IMR-90 (cell line): ENCODE data around the gene PCSK2. TPM values are rescaled to one million over a fixed set of nuclear protein-coding genes. Genes with fewer than 3 reads are reported as not detected.

ENCODE experiments used
- ATAC-seq: fragments of 200-7000 bp; cut with Tn5 transposase; 2 replicates; pipeline ENCODE4 v1.9.1; 2020; ENCODE audit warnings: low read depth, mild to moderate bottlenecking, moderate library complexity
- BruUV-seq: library from RNA; stranded (reverse); fragments of 400-500 nt; replicated peaks from 2 replicates; lab custom pipeline; 2021; lab: Mats Ljungman, UMichigan
- CTCF ChIA-PET: fragments of 300-600 bp; formaldehyde crosslinking; extraction: SDS; loops from one replicate; lab custom pipeline; 2021; ENCODE audit warnings: antibody characterized with exemption; lab: Yijun Ruan, JAX
- POLR2A ChIA-PET: fragments of 300-600 bp; sonication (Branson Sonifier 250); formaldehyde crosslinking; loops from one replicate; lab custom pipeline; 2022; ENCODE audit warnings: antibody characterized with exemption; ENCODE audit not compliant: unreplicated experiment; lab: Charles Lee
- DNase-seq: peaks from one replicate; pipeline ENCODE4 v3.0.0; 2013
- H2AFZ ChIP-seq: replicated peaks from 2 replicates; pipeline ENCODE3; 2013; ENCODE audit warnings: low read length, mild to moderate bottlenecking; ENCODE audit not compliant: poor library complexity
- H2AK5ac ChIP-seq: 2 replicates; pipeline ENCODE4 v1.6.1; 2013; ENCODE audit warnings: low read depth, low read length, inconsistent platforms
- H2AK9ac ChIP-seq: replicated peaks from 2 replicates; pipeline ENCODE3; 2013; ENCODE audit warnings: mild to moderate bottlenecking, low read depth, low read length, moderate library complexity; ENCODE audit not compliant: poor library complexity
- H2BK120ac ChIP-seq: 2 replicates; pipeline ENCODE4 v1.6.1; 2013; ENCODE audit warnings: low read depth, low read length, inconsistent platforms
- H2BK15ac ChIP-seq: 3 replicates; pipeline ENCODE4 v1.6.1; 2013; ENCODE audit warnings: low read depth, low read length, inconsistent platforms
- H2BK20ac ChIP-seq: 2 replicates; pipeline ENCODE4 v1.6.1; 2013; ENCODE audit warnings: low read depth, mild to moderate bottlenecking, inconsistent platforms, low read length, moderate library complexity
- H2BK5ac ChIP-seq: 2 replicates; pipeline ENCODE4 v1.6.1; 2013; ENCODE audit warnings: mild to moderate bottlenecking, low read depth, low read length, inconsistent platforms; ENCODE audit not compliant: poor library complexity, severe bottlenecking
- H3K14ac ChIP-seq: replicated peaks from 2 replicates; pipeline ENCODE4 v1.6.1; 2013; ENCODE audit warnings: low read depth, low read length, inconsistent platforms
- H3K18ac ChIP-seq: 2 replicates; pipeline ENCODE4 v1.6.1; 2013; ENCODE audit warnings: low read depth, low read length, control low read depth
- H3K23ac ChIP-seq: 2 replicates; pipeline ENCODE4 v1.6.1; 2013; ENCODE audit warnings: low read depth, low read length, inconsistent platforms
- H3K27ac ChIP-seq: 2 replicates; pipeline ENCODE4 v1.5.1; 2013; ENCODE audit warnings: mild to moderate bottlenecking, control low read depth, low read length; ENCODE audit not compliant: insufficient read depth
- H3K27me3 ChIP-seq: 2 replicates; pipeline ENCODE4 v1.6.1; 2013; ENCODE audit warnings: low read length; ENCODE audit not compliant: control insufficient read depth, insufficient read depth
- H3K36me3 ChIP-seq: 2 replicates; pipeline ENCODE4 v1.6.1; 2013; ENCODE audit warnings: low read length, mixed read lengths; ENCODE audit not compliant: control insufficient read depth, insufficient read depth
- H3K4ac ChIP-seq: 2 replicates; pipeline ENCODE4 v1.6.1; 2013; ENCODE audit warnings: low read depth, low read length, inconsistent platforms
- H3K4me1 ChIP-seq: 2 replicates; pipeline ENCODE4 v1.6.1; 2013; ENCODE audit warnings: low read length, mixed read lengths; ENCODE audit not compliant: control insufficient read depth, insufficient read depth
- H3K4me2 ChIP-seq: 2 replicates; pipeline ENCODE4 v1.6.1; 2013; ENCODE audit warnings: low read depth, mild to moderate bottlenecking, control low read depth, low read length, moderate library complexity
- H3K4me3 ChIP-seq: 2 replicates; pipeline ENCODE4 v1.5.1; 2013; ENCODE audit warnings: low read depth, mild to moderate bottlenecking, control low read depth, low read length, moderate library complexity; ENCODE audit not compliant: insufficient read depth
- H3K56ac ChIP-seq: 2 replicates; pipeline ENCODE4 v1.6.1; 2013; ENCODE audit warnings: low read length, inconsistent platforms; ENCODE audit not compliant: insufficient read depth; ENCODE audit errors: extremely low read depth
- H3K79me1 ChIP-seq, 2 experiments: 2 replicates each; pipeline ENCODE4 v1.6.1; 2013; ENCODE audit warnings: low read length in 2 of 2, inconsistent platforms in 1 of 2, low read depth in 1 of 2
- H3K9ac ChIP-seq: 2 replicates; pipeline ENCODE4 v1.6.1; 2013; ENCODE audit warnings: low read depth, low read length, control low read depth
- H3K9me1 ChIP-seq: 2 replicates; pipeline ENCODE4 v1.6.1; 2013; ENCODE audit warnings: low read length, inconsistent platforms; ENCODE audit not compliant: insufficient read depth
- H3K9me3 ChIP-seq: 2 replicates; pipeline ENCODE4 v1.6.1; 2013; ENCODE audit warnings: low read length; ENCODE audit not compliant: control insufficient read depth, insufficient read depth
- H4K20me1 ChIP-seq: 2 replicates; pipeline ENCODE4 v1.6.1; 2013; ENCODE audit warnings: low read length, inconsistent platforms; ENCODE audit not compliant: insufficient read depth
- H4K5ac ChIP-seq: 2 replicates; pipeline ENCODE4 v1.6.1; 2013; ENCODE audit warnings: mild to moderate bottlenecking, low read depth, low read length, control low read depth
- H4K8ac ChIP-seq, 2 experiments: 2 replicates each; pipeline ENCODE4 v1.6.1; 2013; ENCODE audit warnings: low read depth in 2 of 2, low read length in 2 of 2, control low read depth in 1 of 2, inconsistent platforms in 1 of 2
- H4K91ac ChIP-seq: 2 replicates; pipeline ENCODE4 v1.6.1; 2013; ENCODE audit warnings: low read depth, low read length, inconsistent platforms; ENCODE audit not compliant: insufficient read depth
- BHLHE40 ChIP-seq: fragments of 150-350 bp; IDR thresholded peaks from 2 replicates; pipeline ENCODE4 v1.6.1; 2016; ENCODE audit warnings: mild to moderate bottlenecking, low read depth, low read length
- CEBPB ChIP-seq: IDR thresholded peaks from 2 replicates; pipeline ENCODE4 v1.6.1; 2012; ENCODE audit warnings: low read depth, low read length, improper control_type of control experiment
- CHD1 ChIP-seq: IDR thresholded peaks from 2 replicates; pipeline ENCODE4 v1.6.1; 2012; ENCODE audit warnings: low read depth, low read length, improper control_type of control experiment
- FOS ChIP-seq: fragments of 150-350 bp; IDR thresholded peaks from 2 replicates; pipeline ENCODE4 v1.6.1; 2016; ENCODE audit warnings: low read depth, low read length
- MAFK ChIP-seq: IDR thresholded peaks from 2 replicates; pipeline ENCODE4 v1.6.1; 2012; ENCODE audit warnings: low read depth, low read length, improper control_type of control experiment
- MAZ ChIP-seq: IDR thresholded peaks from 2 replicates; pipeline ENCODE4 v1.6.1; 2012; ENCODE audit warnings: low read depth, mild to moderate bottlenecking, low read length, improper control_type of control experiment, moderate library complexity, borderline replicate concordance
- NFE2L2 ChIP-seq: fragments of 150-350 bp; IDR thresholded peaks from 2 replicates; pipeline ENCODE4 v1.6.1; 2016; ENCODE audit warnings: low read depth, mild to moderate bottlenecking, low read length
- POLR2A ChIP-seq: IDR thresholded peaks from 2 replicates; pipeline ENCODE4 v1.6.1; 2012; ENCODE audit warnings: mild to moderate bottlenecking, low read depth, low read length
- RAD21 ChIP-seq: IDR thresholded peaks from 2 replicates; pipeline ENCODE4 v1.6.1; 2012; ENCODE audit warnings: low read length, improper control_type of control experiment
- RCOR1 ChIP-seq: IDR thresholded peaks from 2 replicates; pipeline ENCODE4 v1.6.1; 2012; ENCODE audit warnings: mild to moderate bottlenecking, low read length, improper control_type of control experiment; ENCODE audit not compliant: insufficient replicate concordance
- RFX5 ChIP-seq: IDR thresholded peaks from 2 replicates; pipeline ENCODE4 v1.8.0; 2012; ENCODE audit warnings: low read depth, mild to moderate bottlenecking, low read length, moderate library complexity
- SMC3 ChIP-seq: fragments of 150-350 bp; IDR thresholded peaks from 2 replicates; pipeline ENCODE4 v1.6.1; 2016; ENCODE audit warnings: low read depth, mild to moderate bottlenecking, antibody characterized with exemption, low read length, moderate library complexity
- WGBS, 2 experiments: methylation state at CpG; one replicate each; pipeline versions ENCODE4 v1.1.5 to v1.1.7; 2013; ENCODE audit warnings: missing lambda C conversion rate in 2 of 2; ENCODE audit not compliant: insufficient read length in 1 of 2; ENCODE audit errors: extremely low coverage in 2 of 2; 5-methylcytosine and 5-hydroxymethylcytosine counted together
- dilution Hi-C: fragments of 300-500 bp; cut with HindIII; formaldehyde crosslinking; loops from one replicate; pipeline ENCODE4 v1.14.3; 2018; ENCODE audit warnings: low sequenced_read_pairs; ENCODE audit not compliant: unreplicated experiment
- in situ Hi-C: fragments of 300-500 bp; cut with MboI; formaldehyde crosslinking; loops from 3 replicates; pipeline ENCODE4 v1.14.3; 2019; ENCODE audit warnings: low sequenced_read_pairs, inconsistent platforms, mixed read lengths
- intact Hi-C: fragments of 100-400 bp; cut with micrococcal nuclease; formaldehyde crosslinking; loops from 2 replicates; pipeline ENCODE4 v1.10.0; 2022
- polyA plus RNA-seq, 3 experiments: library from polyadenylated mRNA; depleted of rRNA; stranded (reverse); fragments of >200 nt; gene quantifications; 2 replicates each; pipeline ENCODE4 v1.2.3, GENCODE V29; 2012; ENCODE audit warnings: low replicate concordance in 1 of 3
- total RNA-seq: library from RNA; depleted of rRNA; stranded (reverse); fragments of >200 nt; gene quantifications from 2 replicates; pipeline ENCODE4 v1.2.3, GENCODE V29; 2012
- TF ChIP-seq, protein P1 (sequence below): fragments of 150-350 bp; IDR thresholded peaks from 2 replicates; pipeline ENCODE4 v1.6.1; 2016; ENCODE audit warnings: low read depth, mild to moderate bottlenecking, low read length, moderate library complexity, borderline replicate concordance
- TF ChIP-seq, protein P2 (sequence below): conservative IDR thresholded peaks from 2 replicates; pipeline ENCODE4 v1.5.1; 2012; ENCODE audit warnings: mild to moderate bottlenecking, low read depth, low read length, improper control_type of control experiment

PCSK2 gene
- total and polyA plus RNA-seq, 2 of the 4 experiments (the other 2 are of a cell fraction) = not detected

DNA sequence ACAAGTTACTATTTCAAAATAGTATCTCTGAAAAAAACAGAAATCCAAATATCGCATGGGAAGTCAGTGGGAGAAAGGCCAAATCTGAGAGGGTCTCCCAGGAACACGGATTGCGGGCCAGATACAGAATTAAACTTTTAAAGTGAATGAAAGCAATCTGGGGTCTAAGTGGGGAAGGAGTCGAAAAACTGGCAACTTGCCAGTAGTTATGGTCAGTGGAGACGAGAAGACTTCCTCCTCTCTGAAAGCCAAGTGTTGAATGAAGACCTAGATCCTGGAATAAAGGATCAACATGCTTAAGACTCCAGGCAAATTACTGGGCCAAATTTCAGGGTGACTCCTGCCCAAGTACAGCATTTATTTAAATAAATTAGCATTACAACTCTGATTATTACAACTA is 180.7 kb downstream of the PCSK2 start:
- TF ChIP-seq, protein P1, sequence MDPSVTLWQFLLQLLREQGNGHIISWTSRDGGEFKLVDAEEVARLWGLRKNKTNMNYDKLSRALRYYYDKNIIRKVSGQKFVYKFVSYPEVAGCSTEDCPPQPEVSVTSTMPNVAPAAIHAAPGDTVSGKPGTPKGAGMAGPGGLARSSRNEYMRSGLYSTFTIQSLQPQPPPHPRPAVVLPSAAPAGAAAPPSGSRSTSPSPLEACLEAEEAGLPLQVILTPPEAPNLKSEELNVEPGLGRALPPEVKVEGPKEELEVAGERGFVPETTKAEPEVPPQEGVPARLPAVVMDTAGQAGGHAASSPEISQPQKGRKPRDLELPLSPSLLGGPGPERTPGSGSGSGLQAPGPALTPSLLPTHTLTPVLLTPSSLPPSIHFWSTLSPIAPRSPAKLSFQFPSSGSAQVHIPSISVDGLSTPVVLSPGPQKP = no peak
- TF ChIP-seq CEBPB (no peak), FOS (no peak), RFX5 (no peak), MAFK (no peak), NFE2L2 (no peak), MAZ (no peak), POLR2A (no peak), RCOR1 (no peak), BHLHE40 (no peak), RAD21 (no peak), SMC3 (no peak), CHD1 (no peak)
- TF ChIP-seq, protein P2, sequence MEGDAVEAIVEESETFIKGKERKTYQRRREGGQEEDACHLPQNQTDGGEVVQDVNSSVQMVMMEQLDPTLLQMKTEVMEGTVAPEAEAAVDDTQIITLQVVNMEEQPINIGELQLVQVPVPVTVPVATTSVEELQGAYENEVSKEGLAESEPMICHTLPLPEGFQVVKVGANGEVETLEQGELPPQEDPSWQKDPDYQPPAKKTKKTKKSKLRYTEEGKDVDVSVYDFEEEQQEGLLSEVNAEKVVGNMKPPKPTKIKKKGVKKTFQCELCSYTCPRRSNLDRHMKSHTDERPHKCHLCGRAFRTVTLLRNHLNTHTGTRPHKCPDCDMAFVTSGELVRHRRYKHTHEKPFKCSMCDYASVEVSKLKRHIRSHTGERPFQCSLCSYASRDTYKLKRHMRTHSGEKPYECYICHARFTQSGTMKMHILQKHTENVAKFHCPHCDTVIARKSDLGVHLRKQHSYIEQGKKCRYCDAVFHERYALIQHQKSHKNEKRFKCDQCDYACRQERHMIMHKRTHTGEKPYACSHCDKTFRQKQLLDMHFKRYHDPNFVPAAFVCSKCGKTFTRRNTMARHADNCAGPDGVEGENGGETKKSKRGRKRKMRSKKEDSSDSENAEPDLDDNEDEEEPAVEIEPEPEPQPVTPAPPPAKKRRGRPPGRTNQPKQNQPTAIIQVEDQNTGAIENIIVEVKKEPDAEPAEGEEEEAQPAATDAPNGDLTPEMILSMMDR = no peak
- Histone ChIP-seq H3K18ac (no peak overlapping the region), H2AK9ac (no peak overlapping the region), H2AK5ac (no peak overlapping the region), H3K9ac (no peak overlapping the region), H4K5ac (no peak overlapping the region), H3K4me3 (no peak overlapping the region), H3K9me3 (no peaks in the 10 kb centered on the region), H3K27ac (no peak overlapping the region), H3K9me1 (no peaks in the 10 kb centered on the region), H3K4ac (no peak overlapping the region), H2BK120ac (no peak overlapping the region), H3K14ac (no peak overlapping the region), H4K91ac (no peak overlapping the region), H3K23ac (no peak overlapping the region), H4K20me1 (no peaks in the 10 kb centered on the region), H2BK20ac (no peak overlapping the region), H3K36me3 (no peaks in the 10 kb centered on the region), H3K79me1 (no peaks in the 10 kb centered on the region), H3K4me2 (no peak overlapping the region), H4K8ac (no peak overlapping the region), H2BK5ac (no peak overlapping the region), H3K56ac (no peak overlapping the region), H2AFZ (no peak overlapping the region), H3K27me3 (peaks cover 7% of the 10 kb centered on the region), H3K4me1 (no peaks in the 10 kb centered on the region), H2BK15ac (no peak overlapping the region)
- no peak for DNase-seq
- ChIA-PET POLR2A (no interaction called here), CTCF (no interaction called here)
- no TSS peak for BruUV-seq
- no CpG with 5 or more reads among the region's 5 CpGs for WGBS, 2 experiments
- in situ Hi-C loops (no loop called here), dilution Hi-C loops (no loop called here), intact Hi-C loops (no loop called here)
- ATAC-seq = no peak
